Jurkat, Clone E6-1 (cell line): ENCODE results near the gene CLDN1. TPM values are rescaled to one million over a fixed set of nuclear protein-coding genes. Genes with fewer than 3 reads are reported as not detected.

Source experiments
- DNase-seq: peaks from one replicate; pipeline ENCODE4 v3.0.0-alpha.2; 2011; ENCODE audit warnings: low read depth, low spot score
- H3K4me3 ChIP-seq: 2 replicates; pipeline ENCODE4 v1.5.1; 2011; ENCODE audit warnings: mild to moderate bottlenecking, low read length, control low read depth, moderate library complexity
- polyA plus RNA-seq: library from polyadenylated mRNA; unstranded; fragments of >200 nt; gene quantifications from one replicate; pipeline ENCODE4 v1.2.1, GENCODE V29; 2012; ENCODE audit warnings: missing spikeins; ENCODE audit not compliant: insufficient read length, insufficient read depth

CLDN1 gene, protein sequence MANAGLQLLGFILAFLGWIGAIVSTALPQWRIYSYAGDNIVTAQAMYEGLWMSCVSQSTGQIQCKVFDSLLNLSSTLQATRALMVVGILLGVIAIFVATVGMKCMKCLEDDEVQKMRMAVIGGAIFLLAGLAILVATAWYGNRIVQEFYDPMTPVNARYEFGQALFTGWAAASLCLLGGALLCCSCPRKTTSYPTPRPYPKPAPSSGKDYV
- polyA plus RNA-seq: not detected

GRCh38 chr3:190321789-190322603, at the start of gene CLDN1:
Gene CLDN1 (minus strand): TSS chr3:190322446. CDS start chr3:190322206, 240 bp downstream.
- peak; percentile 17 for DNase-seq
- peak within 1 kb of the TSS; percentile 25 for H3K4me3 ChIP-seq

- no peak overlapping the region for H3K4me3 ChIP-seq
- DNase-seq: no peak
Observed at GRCh38 chr3:190371152-190371551, 48.9 kb upstream of the CLDN1 start.

DNA sequence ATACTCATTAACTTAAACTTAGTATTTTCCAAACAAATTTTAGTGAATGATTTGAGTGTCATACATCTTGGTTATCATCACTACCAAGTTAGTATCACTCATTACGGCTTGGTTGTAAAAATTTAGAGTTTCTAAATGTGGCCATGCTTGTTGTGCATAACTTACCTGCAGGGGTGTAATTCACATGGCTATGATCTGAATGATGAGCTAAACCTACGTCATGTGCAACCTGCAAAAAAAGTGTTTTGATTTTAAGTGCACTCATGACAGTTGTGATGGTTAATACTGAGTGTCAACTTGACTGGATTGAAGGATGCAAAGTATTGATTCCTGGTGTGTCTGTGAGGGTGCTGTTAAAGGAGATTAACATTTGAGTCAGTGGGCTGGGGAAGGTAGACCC, 48.1 kb upstream of the CLDN1 start:
- DNase-seq: no peak
- no peak overlapping the region for H3K4me3 ChIP-seq

- no peak overlapping the region for H3K4me3 ChIP-seq
- DNase-seq: no peak
Observed at GRCh38 chr3:190369668-190370295, 47.5 kb upstream of the CLDN1 start.

DNA sequence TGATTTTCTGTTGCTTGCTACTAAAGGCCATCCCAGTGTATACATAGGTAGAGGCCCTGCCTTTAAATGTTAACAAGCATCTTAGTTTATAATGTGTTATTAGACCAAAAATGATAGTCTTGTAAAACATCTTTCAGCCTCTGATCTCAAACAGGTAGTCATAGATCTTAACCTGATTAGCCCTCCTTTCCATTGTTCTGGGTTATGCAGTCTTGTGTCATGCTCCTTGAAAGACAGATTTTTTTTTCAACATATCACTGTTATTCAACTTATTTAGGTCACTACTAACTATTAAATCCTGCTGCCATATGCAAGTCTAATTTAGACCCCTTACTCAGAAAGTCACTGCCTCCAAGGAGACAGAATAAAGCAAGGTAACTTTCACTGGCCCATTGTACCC, 46.6 kb upstream of the CLDN1 start:
- DNase-seq: no peak
- no peak overlapping the region for H3K4me3 ChIP-seq

GRCh38 chr3:190366133-190366532, 43.9 kb upstream of the CLDN1 start:
- DNase-seq: no peak
- no peak overlapping the region for H3K4me3 ChIP-seq

- no peak overlapping the region for H3K4me3 ChIP-seq
- DNase-seq: no peak
Observed at GRCh38 chr3:190362258-190362657, 40.0 kb upstream of the CLDN1 start.

DNA sequence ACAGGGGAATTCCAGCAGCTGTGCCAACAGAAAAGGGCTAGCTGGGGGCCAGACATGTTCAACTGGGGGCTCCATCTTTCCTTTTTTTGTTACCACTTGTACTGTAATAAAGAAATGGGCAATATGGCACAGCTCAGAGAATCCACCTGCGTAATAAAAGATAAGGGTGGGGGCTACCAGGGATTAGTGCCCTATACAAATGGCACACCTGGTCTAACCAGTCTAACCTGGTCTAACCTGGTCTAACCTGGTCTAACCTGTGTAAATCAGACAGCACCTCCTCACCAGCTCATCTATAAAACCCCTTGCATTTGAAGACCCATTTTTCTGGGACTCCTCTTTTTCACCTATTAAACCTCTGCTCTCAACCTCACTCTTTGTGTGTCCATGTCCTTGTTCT, 39.5 kb upstream of the CLDN1 start:
- DNase-seq: no peak
- no peak overlapping the region for H3K4me3 ChIP-seq

- H3K4me3 ChIP-seq: no peak overlapping the region
- DNase-seq: no peak
Observed at GRCh38 chr3:190360228-190360627, 38.0 kb upstream of the CLDN1 start.

GRCh38 chr3:190359813-190360212, 37.6 kb upstream of the CLDN1 start:
- no peak overlapping the region for H3K4me3 ChIP-seq
- no peak for DNase-seq

GRCh38 chr3:190357468-190357867, 35.2 kb upstream of the CLDN1 start:
- no peak for DNase-seq
- no peak overlapping the region for H3K4me3 ChIP-seq

DNA sequence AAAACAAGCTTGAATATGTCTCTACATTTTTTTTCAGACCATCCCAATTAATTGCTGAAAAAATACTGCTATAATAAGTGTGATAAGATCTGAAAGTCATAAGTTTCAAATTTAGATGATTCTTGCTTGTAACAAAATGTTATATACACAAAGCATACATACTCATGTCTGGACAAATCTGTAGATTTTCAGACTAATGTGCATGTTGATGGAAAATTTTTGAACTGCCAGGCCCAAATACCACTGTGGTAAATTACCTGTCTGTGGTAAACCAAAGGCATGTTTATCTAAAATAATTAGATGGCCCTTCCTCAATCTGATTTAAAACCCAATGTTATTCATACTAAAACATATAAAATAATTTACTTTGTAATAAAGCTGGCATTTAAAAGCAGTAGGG, 34.0 kb upstream of the CLDN1 start:
- no peak for DNase-seq
- no peak overlapping the region for H3K4me3 ChIP-seq

DNA sequence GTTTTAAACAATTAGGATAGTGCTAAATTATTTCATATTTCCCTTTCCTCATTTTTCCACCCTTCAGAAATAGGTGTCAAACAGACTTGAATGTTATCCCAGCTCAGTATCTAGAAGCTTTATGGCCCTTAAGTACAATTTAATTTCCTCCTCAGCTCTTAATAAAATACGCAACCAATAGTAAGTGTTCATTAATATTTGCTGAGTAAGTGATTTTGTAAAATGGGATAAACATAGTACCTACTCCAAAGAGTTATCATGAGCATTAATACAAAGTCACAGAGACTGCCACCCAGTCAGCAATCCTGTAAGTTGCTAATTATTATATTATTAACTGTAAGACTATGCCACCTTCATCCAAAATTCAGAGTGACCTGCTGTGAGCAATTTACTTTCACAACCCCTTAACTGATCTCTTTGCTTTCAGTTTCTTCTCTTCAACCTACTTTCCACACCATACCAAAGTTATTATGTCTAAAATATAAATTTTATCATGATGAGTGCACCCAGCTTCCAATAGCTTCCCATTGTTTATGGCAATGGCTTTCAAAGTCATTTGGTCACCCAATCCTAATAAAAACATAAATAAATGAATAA, 30.7 kb upstream of the CLDN1 start:
- no peak for DNase-seq
- no peak overlapping the region for H3K4me3 ChIP-seq

DNA sequence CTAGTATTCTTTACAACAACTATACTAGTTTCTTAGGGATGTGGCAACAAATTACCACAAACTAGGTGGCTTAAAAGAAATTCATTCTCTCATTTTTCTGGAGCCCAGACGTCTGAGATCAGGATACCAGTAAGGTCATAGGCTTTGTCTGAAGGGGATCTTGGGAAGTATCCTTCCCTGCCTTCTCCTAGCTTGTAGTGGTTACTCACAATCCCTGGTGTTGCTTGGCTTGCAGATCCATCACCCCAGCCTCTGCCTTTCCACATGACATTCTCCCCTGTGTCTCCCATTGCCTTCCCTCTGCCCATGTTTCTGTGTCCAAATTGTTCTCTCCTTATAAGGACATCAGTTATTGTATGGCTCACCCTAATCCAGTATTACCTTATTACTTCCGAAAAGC, 24.3 kb upstream of the CLDN1 start:
- no peak overlapping the region for H3K4me3 ChIP-seq

GRCh38 chr3:190345878-190346277, 23.6 kb upstream of the CLDN1 start:
- no peak overlapping the region for H3K4me3 ChIP-seq
- no peak for DNase-seq

More for the DNA sequence above, 24.3 kb upstream of the CLDN1 start:
- no peak for DNase-seq

DNA sequence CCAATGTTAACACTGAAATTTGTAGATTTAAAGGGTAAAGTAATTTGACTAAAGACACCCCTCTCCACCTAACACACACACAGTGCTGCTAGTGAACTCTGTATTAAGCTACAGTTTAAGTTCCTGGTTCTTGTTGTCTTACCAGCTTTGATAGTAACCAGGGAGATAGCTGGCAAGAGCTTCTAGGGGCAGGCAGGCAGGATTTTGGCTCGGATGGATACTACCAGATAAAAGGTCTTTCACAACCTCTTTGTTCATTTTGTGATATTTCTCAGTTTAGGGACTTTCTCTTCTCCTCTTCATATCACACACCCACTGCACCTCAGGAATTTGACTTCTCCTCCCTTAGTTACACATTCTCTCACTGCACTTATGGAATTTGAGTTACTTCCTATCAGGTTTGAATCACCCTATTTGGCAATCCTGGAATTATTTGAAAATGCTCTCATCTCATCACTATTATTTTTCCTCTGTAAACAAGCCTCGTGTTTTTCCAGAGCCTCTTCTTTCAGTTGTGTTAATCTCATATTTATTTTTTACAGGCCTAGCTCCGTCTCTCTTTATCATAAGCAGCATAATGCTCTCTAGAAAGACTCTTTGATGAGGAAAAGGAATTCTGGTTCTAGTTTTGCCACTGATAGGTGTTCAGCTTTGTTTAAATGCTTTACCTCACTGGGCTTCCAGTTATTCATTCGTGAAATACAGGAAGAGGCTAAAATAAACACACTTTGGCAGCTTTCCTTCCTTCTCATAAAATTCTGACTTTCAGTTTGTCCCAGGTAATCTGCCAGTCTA, 23.0 kb upstream of the CLDN1 start:
- no peak overlapping the region for H3K4me3 ChIP-seq
- DNase-seq: no peak

GRCh38 chr3:190340071-190340470, 17.8 kb upstream of the CLDN1 start:
- no peak for DNase-seq
- no peak overlapping the region for H3K4me3 ChIP-seq

DNA sequence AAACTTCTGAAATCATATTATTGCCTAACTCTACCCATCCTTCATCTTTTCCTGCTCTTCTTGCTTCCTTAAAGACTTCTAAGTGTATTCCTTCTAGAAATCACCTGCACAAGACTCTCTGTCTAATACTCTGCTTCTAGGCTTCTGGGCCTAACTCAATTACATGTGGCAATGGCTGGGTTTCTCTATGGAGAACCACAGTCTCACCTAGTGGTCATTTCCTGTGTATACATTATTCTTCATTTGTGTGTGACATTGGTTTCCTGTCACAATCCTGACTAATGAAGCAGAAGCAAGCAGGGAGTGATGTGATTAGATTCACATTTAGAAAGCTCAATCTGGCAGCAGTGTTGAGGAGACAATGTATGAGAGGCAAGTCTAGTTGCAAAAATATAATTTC, 16.9 kb upstream of the CLDN1 start:
- H3K4me3 ChIP-seq: no peak overlapping the region
- DNase-seq: no peak

DNA sequence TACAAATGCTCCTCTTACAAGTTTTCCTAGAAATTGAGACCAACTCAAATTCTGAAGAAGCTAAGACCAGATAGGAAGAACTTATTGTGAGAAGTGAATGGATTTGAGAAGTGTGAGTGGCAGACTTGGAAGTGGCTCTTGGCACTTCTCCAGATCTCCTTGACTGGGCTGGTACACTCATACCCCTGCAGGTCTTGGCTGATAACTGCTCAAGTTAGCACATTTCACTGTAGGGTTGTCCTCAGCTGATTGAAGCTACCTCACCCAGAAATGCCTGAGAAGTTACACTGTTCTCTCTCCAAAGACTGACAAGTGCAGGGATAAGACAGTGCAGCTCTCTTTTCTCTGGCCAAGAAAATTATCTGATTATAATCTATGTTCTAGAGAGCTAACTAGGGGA, 16.5 kb upstream of the CLDN1 start:
- H3K4me3 ChIP-seq: no peak overlapping the region
- peak; percentile 4 for DNase-seq
